A549 (cell line): Measurements from ENCODE around the gene BCL2.

Experiments used
- ATOH8 ChIP-seq: fragments of 250-450 bp; sonication (Bioruptor Pico); IDR thresholded peaks from 2 replicates; pipeline ENCODE4 v1.5.0; 2020; ENCODE audit warnings: low read depth, mild to moderate bottlenecking, moderate library complexity
- BCL3 ChIP-seq: fragments of >200 bp; sonication (Bioruptor Twin); formaldehyde crosslinking; IDR thresholded peaks from 3 replicates; pipeline ENCODE4 v1.6.1; 2016
- BHLHE40 ChIP-seq: IDR thresholded peaks from 2 replicates; pipeline ENCODE4 v1.6.1; 2012; ENCODE audit warnings: low read depth, low read length, inconsistent platforms
- CTCF ChIP-seq: fragments of >200 bp; sonication (Bioruptor Twin); formaldehyde crosslinking; IDR thresholded peaks from 3 replicates; pipeline ENCODE4 v1.5.1; 2016
- EHMT2 ChIP-seq: fragments of 200-600 bp; sonication (generic); IDR thresholded peaks from 2 replicates; pipeline ENCODE4 v1.6.1; 2016; ENCODE audit warnings: antibody characterized with exemption, low read depth, mild to moderate bottlenecking, moderate library complexity
- EP300 ChIP-seq, 2 experiments: fragments of >200 bp; sonication (Bioruptor Twin); formaldehyde crosslinking; IDR thresholded peaks; 2 replicates in 1 of 2; 3 replicates in 1 of 2; pipeline ENCODE4 v1.6.1; 2016 to 2017
- GATA3 ChIP-seq: IDR thresholded peaks from 2 replicates; pipeline ENCODE4 v1.6.1; 2012; ENCODE audit warnings: borderline replicate concordance
- HMGXB4 ChIP-seq: fragments of 250-450 bp; sonication (Bioruptor Pico); IDR thresholded peaks from 2 replicates; pipeline ENCODE4 v1.5.0; 2021; ENCODE audit warnings: mild to moderate bottlenecking, moderate library complexity, borderline replicate concordance
- HOXA7 ChIP-seq: fragments of 250-450 bp; sonication (Bioruptor Pico); IDR thresholded peaks from 2 replicates; pipeline ENCODE4 v1.5.0; 2020; ENCODE audit warnings: mild to moderate bottlenecking, moderate library complexity
- MAX ChIP-seq: IDR thresholded peaks from 2 replicates; pipeline ENCODE4 v1.6.1; 2012
- PHF8 ChIP-seq: fragments of 200-600 bp; sonication (generic); IDR thresholded peaks from 2 replicates; pipeline ENCODE4 v1.6.1; 2016; ENCODE audit warnings: low read depth, mild to moderate bottlenecking, antibody characterized with exemption, moderate library complexity, borderline replicate concordance
- POLR2A ChIP-seq: IDR thresholded peaks from 2 replicates; pipeline ENCODE4 v1.6.1; 2012; ENCODE audit warnings: mild to moderate bottlenecking, low read length
- RCOR1 ChIP-seq: fragments of 150-350 bp; IDR thresholded peaks from 2 replicates; pipeline ENCODE4 v1.6.1; 2014; ENCODE audit warnings: antibody characterized with exemption, low read length, low read depth
- REST ChIP-seq: fragments of 200-600 bp; sonication (generic); IDR thresholded peaks from 2 replicates; pipeline ENCODE4 v1.6.1; 2016; ENCODE audit warnings: antibody characterized with exemption, mild to moderate bottlenecking, moderate library complexity

GRCh38 chr18:63152791-63153190 lies 166.8 kb downstream of the BCL2 start:
- TF ChIP-seq EHMT2 (no peak), CTCF (no peak), MAX (no peak), RCOR1 (no peak), GATA3 (no peak), EP300 (IDR thresholded peaks at IDR 0.05) (no peak), PHF8 (no peak), REST (no peak), HMGXB4 (CRISPR knock-in tag) (no peak), POLR2A (no peak), BHLHE40 (no peak), HOXA7 (CRISPR knock-in tag) (no peak), BCL3 (no peak), ATOH8 (CRISPR knock-in tag) (no peak)
